Lower lobe of right lung (tissue), 2 donors: ENCODE measurements around the gene MS4A4A. TPM values are rescaled to one million over a fixed set of nuclear protein-coding genes. Genes with fewer than 3 reads are reported as not detected.

Experiments used
- ATAC-seq, 2 donors: fragments of 200-7000 bp; cut with Tn5 transposase; one replicate each; pipeline ENCODE4 v1.9.1; 2020 to 2022; ENCODE audit warnings: mild to moderate bottlenecking in 2 of 2, moderate library complexity in 2 of 2
- DNase-seq: peaks from one replicate; pipeline ENCODE4 v3.0.0-alpha.2; 2020
- H3K27ac ChIP-seq: fragments of 200-600 bp; one replicate; pipeline ENCODE4 v1.8.0; 2022
- H3K27me3 ChIP-seq: fragments of 200-600 bp; one replicate; pipeline ENCODE4 v1.8.0; 2022; ENCODE audit warnings: low read depth
- H3K36me3 ChIP-seq: fragments of 200-600 bp; one replicate; pipeline ENCODE4 v1.8.0; 2022; ENCODE audit warnings: mild to moderate bottlenecking
- H3K4me1 ChIP-seq: fragments of 200-600 bp; one replicate; pipeline ENCODE4 v1.8.0; 2022
- H3K4me3 ChIP-seq: fragments of 200-600 bp; one replicate; pipeline ENCODE4 v1.8.0; 2022; ENCODE audit warnings: mild to moderate bottlenecking
- H3K9me3 ChIP-seq: fragments of 200-600 bp; one replicate; pipeline ENCODE4 v1.8.0; 2022
- intact Hi-C: fragments of 100-400 bp; cut with DNase I; formaldehyde crosslinking; loops from one replicate; pipeline ENCODE4 v1.11.0; 2022
- long read RNA-seq: library from polyadenylated mRNA; unstranded; transcript quantifications from one replicate; pipeline ENCODE4 v2.0.0, GENCODE V29; 2021
- total RNA-seq: library from RNA; stranded (reverse); fragmentation: NEBNext Ultra II Directional; extraction: Animal tissue kit (Norgen Biotek cat#: 25700); gene quantifications from one replicate; pipeline ENCODE4 v1.2.1, GENCODE V29; 2021
- TF ChIP-seq, protein P1 (sequence below): fragments of 200-600 bp; IDR thresholded peaks from one replicate; pipeline ENCODE4 v1.8.0; 2022; ENCODE audit warnings: antibody characterized with exemption, mild to moderate bottlenecking
- donor health status: DM: no; HTN: yes; CAD: no; lungs with severe emphysema.

Gene MS4A4A
- 89.5 TPM for total RNA-seq
- long read RNA-seq, transcript MS4A4A-201 (7 exons, 1,604 nt), result major isoform, 28 of 42 reads
- long read RNA-seq, partial matches to known transcripts, result 4 of 42 reads
- long read RNA-seq, other reads (novel, unspliced or antisense), result 6 of 42 reads

DNA sequence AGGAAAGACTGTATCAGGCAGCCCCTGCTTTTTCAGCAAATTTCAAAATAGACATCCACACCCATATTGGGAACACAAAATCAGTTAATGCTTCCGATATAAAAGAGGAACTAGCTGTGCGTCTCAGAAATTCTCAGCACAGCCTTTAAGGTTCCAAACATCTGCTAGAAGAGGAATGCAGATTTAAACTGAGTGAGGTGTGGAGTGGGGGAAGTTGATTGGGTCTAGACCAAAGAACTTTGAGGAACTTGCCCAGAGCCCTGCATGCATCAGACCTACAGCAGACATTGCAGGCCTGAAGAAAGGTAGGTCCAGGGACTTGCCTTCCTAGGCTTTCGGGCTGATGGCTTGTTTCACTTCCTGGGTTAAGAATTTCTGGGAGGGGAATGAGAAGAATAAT is at the start of gene MS4A4A:
Gene MS4A4A, plus strand, starts transcription at position 255 of the 400 bp plus-strand sequence. Its CDS starts 10 bp downstream, at position 265.
- intact Hi-C loops, result no loop called here
- ATAC-seq, result peak; percentile 65 to 89
- Histone ChIP-seq H3K4me3 (peak within 1 kb of the TSS; percentile 35), H3K27me3 (no peaks in the 10 kb centered on the region), H3K9me3 (no peaks in the 10 kb centered on the region), H3K4me1 (no peaks in the 10 kb centered on the region), H3K27ac (peak within 1 kb of the TSS; percentile 72), H3K36me3 (no peaks in the 10 kb centered on the region)
- DNase-seq, result peak; percentile 51
- TF ChIP-seq, protein P1, sequence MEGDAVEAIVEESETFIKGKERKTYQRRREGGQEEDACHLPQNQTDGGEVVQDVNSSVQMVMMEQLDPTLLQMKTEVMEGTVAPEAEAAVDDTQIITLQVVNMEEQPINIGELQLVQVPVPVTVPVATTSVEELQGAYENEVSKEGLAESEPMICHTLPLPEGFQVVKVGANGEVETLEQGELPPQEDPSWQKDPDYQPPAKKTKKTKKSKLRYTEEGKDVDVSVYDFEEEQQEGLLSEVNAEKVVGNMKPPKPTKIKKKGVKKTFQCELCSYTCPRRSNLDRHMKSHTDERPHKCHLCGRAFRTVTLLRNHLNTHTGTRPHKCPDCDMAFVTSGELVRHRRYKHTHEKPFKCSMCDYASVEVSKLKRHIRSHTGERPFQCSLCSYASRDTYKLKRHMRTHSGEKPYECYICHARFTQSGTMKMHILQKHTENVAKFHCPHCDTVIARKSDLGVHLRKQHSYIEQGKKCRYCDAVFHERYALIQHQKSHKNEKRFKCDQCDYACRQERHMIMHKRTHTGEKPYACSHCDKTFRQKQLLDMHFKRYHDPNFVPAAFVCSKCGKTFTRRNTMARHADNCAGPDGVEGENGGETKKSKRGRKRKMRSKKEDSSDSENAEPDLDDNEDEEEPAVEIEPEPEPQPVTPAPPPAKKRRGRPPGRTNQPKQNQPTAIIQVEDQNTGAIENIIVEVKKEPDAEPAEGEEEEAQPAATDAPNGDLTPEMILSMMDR, result no peak

DNA sequence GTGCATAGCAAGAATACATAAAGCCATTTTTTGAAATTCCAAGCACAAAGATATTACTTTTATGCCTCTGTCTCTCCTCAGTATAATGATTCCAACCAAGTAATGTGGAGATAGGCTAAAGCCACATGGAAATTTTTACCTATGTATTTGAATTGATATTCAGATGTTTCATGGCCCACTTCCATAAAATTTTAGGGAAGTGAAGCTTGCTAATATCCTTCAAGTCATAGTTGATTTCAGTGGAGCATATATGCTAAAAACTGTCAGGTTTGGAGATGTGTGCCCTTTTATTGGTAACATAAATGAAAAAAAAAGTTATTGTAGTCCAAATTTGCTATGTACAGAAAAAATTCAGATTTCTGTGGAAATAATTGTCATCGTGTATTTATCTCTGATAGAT is 49.8 kb upstream of the MS4A4A start:
- Histone ChIP-seq H3K36me3 (no peaks in the 10 kb centered on the region), H3K4me1 (no peaks in the 10 kb centered on the region), H3K4me3 (no peak overlapping the region), H3K27ac (no peak overlapping the region), H3K9me3 (no peaks in the 10 kb centered on the region), H3K27me3 (no peaks in the 10 kb centered on the region)
- no peak for ATAC-seq
- no peak for DNase-seq
- TF ChIP-seq, protein P1, result no peak
- intact Hi-C loops, result no loop called here

DNA sequence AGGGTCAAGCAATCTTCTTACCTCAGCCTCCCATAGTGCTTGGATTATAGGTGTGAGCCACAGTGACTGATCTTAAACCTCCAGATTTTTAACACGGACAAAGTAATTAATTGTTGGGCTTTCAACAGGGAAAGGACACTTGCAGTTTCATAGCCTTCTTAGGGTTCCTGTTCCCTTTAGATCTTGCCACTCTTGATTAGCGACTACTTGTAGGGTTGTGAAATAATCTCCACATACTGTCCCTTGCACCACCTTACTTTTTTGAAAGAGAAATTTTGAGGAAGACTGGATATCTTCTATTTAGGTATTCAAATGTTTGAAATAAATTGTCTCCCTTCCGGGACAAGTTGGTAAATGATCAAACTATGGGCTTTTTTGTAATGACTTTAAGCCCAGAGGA is 45.1 kb upstream of the MS4A4A start:
- Histone ChIP-seq H3K4me3 (no peak overlapping the region), H3K36me3 (no peaks in the 10 kb centered on the region), H3K9me3 (no peaks in the 10 kb centered on the region), H3K4me1 (no peaks in the 10 kb centered on the region), H3K27ac (no peak overlapping the region), H3K27me3 (no peaks in the 10 kb centered on the region)
- ATAC-seq (no peak), DNase-seq (no peak)
- intact Hi-C loops, result no loop called here
- TF ChIP-seq, protein P1, result no peak

DNA sequence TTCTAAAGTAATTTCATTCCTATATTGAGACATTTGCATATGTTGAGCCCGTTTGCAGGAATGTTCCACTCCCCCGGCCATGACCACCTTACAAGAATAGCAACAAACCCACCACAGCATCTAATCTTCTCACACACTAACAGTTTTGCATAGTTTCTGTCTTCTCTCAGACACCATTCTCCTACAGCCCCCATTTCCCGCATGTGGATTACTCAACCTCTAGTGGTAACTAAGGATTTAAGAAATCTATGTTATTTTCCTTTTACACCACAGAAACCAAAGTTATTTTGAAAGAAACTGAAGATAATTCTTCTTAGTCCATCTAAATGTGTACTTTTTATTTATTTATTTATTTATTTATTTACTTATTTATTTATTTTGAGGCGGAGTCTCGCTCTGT is 39.8 kb upstream of the MS4A4A start:
- TF ChIP-seq, protein P1, result no peak

DNA sequence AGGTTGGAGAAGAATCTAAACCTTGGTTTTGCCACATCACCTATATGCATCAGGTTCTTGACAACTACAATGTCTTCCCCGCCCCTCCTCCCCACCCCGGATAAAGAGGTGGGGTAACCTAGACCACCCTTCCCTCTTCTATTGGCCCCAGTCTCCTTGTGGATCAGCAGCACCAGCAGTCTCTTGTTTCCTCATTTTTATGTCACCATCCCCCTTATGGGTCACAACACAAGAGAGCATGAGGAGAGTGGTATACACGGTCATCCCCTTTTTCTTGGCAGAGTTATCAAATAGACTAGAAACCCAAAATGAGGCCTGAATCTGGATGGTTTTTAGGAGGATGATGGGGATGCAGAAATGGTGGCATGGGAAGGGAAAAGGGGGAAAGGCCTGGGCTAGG is 38.7 kb upstream of the MS4A4A start:
- no peak for ATAC-seq
- no peaks in the 10 kb centered on the region for H3K27me3 ChIP-seq
- no peaks in the 10 kb centered on the region for H3K9me3 ChIP-seq
- peak overlapping the region; percentile 31 for H3K27ac ChIP-seq
- H3K4me3 ChIP-seq, result no peak overlapping the region
- no peak for DNase-seq
- H3K36me3 ChIP-seq, result no peaks in the 10 kb centered on the region
- no peaks in the 10 kb centered on the region for H3K4me1 ChIP-seq
- TF ChIP-seq, protein P1, result no peak
- intact Hi-C loops, result no loop called here

More for the DNA sequence above, 39.8 kb upstream of the MS4A4A start:
- no peak for DNase-seq
- no peaks in the 10 kb centered on the region for H3K36me3 ChIP-seq
- no peaks in the 10 kb centered on the region for H3K9me3 ChIP-seq
- no peaks in the 10 kb centered on the region for H3K27me3 ChIP-seq
- intact Hi-C loops, result no loop called here
- H3K4me1 ChIP-seq, result no peaks in the 10 kb centered on the region
- no peak overlapping the region for H3K27ac ChIP-seq
- no peak for ATAC-seq
- H3K4me3 ChIP-seq, result no peak overlapping the region
